NCI-H748 (cell line): ENCODE measurements around the gene TMEM214.

Experiments
- DNase-seq: peaks from one replicate; lab custom pipeline; 2025; ENCODE audit not compliant: unreplicated experiment; lab: John Stamatoyannopoulos, UW

Gene TMEM214

DNA sequence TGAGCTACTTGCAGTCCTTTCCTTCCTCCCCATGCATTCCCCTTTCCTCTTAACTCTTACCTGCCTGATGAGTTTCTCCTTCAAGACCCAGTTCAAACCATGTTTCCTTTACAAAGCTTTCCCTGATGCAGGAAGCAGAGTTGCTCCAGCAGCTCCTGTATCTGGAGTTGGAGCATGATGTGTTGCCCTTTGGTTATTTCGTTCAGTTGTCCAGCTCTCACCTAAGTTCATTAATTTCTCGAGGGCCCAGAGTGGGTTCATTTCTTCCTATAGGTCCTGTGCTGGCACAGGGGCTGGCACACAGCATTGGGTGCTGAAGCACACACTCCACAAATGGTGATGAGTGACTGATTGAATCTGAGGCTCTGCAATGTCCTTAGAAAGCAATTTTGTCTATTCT is 23.0 kb upstream of the TMEM214 start:
- DNase-seq = no peak

DNA sequence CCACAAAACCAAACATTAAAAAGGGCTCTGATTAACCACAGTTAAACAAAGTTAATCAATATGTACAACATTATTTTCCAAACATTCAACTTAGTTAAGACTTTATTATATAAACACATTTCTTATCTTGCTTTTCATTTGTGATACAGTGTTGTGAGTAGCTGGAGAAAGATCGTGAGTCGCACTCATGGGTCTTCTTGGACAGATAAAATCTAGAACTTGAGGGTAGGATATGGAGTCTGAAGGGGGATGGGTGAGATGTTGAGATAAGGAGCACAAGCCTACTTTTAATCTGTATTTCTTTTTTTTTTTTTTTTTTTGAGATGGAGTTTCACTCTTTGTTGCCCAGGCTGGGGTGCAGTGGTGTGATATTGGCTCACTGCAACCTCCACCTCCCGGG is 22.6 kb upstream of the TMEM214 start:
- DNase-seq = no peak

DNA sequence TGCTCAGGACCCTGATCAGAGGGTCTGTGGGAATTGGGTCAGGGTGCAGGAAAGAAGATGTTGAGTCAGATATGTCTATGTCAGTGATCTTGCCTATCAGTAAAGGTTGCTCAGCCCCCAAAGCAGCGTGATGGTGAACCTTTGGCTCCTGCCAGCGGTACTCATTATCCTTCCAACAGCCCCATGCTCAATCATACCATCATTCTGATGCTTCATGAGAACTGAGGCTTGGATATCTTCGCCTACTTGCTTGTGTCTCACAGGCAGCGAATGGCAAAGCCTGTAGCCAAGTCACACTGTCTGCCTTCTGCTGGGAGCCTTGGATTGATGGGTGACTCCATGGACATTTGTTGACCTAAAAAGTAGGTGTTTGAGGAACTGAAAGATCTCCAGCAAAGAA is 19.0 kb upstream of the TMEM214 start:
- DNase-seq = no peak

DNA sequence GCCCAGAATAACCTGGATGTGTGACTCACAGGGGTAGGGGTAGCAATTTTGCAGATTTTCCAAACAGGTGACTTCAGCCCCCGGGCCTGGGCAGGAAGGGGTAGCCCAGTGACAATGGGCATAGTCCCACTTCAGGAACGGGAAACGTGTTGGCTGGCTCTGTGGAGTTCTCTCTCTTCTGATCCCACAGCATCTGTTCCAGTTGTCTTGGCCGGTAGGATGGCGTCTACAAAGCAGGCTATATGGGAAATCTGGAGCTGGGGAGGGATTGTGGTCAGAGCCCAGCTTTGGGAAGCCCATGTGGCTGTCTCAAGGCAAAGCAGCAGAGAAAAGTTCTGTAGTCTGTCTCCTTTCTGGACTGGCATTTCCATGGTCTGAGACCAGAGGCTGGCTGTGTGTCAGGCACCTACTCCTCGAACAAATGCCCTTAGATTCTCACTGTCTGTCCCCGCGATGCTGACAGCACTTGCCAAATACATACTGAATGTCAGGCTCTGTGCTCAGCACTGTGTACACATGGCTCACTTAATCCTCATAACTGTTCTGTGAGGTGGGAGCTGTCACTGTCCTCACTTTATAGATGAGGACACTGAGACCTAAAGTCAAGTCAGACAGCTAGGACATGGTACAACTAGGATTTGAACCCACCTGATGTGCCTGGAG is 17.9 kb upstream of the TMEM214 start:
- DNase-seq = no peak

DNA sequence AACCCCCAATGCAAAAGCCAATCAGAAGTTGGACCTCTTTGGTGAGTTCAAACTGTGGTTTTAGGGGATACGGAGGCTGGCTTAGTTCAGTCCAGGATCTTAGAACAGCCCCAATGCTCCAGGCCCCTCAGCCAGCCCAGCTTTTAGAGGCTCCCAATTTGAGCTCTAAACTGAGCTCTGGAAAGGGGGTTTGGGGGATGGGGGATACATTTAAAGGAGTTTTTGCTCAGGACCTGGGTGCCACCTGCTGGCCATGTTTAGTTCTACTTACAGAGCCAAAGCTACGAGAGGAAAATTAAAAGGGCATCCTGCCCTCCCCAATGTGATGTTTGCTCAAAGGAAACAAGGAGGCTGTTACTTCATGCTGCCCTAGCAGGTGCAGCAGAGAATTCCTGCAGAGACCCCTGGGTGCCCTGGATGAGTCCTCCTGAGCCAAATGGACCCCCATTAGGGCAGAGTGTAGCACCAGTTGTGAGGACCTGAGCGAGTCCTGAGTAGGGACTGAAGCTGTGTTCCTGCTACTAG is 15.9 kb upstream of the TMEM214 start:
- DNase-seq = peak; percentile 66

DNA sequence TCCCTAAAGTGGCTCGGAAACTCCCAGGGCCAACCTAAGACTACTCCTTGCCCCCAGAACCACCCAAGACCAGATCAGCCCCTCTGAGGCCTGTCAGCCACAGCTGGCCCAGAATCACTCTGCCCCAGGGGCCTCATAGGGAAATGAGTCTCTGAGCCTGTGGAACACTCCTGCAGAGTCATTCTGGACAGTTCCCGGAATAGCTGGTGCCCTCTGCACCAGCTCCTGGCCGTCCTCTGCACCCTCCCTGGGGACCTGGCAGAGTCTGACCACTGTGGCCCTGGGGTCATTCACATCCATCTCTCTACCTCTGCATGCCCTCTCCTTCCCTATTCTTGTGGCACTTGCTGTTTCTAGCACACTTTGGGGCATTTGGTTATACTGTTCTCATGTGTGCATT is 14.6 kb upstream of the TMEM214 start:
- DNase-seq = no peak

DNA sequence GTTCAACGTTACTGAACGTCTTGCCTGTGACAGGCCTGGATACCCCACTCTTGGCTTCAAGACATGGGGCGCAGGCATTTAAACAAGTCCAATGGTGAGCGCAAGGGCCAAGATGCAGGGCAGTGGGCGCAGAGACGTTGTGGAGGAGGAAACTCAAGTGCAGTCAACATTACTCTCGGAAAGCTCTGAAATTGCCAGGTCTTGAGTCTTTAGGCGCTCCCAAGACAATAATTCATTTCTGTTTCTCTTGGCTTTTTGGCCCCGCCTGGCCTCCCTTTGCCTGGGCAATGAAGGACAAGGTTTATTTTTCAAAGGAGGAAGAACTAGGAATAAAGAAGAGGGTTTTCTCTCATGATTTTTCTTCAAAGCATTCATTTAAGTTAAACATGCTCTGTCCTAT is 13.3 kb upstream of the TMEM214 start:
- DNase-seq = no peak

DNA sequence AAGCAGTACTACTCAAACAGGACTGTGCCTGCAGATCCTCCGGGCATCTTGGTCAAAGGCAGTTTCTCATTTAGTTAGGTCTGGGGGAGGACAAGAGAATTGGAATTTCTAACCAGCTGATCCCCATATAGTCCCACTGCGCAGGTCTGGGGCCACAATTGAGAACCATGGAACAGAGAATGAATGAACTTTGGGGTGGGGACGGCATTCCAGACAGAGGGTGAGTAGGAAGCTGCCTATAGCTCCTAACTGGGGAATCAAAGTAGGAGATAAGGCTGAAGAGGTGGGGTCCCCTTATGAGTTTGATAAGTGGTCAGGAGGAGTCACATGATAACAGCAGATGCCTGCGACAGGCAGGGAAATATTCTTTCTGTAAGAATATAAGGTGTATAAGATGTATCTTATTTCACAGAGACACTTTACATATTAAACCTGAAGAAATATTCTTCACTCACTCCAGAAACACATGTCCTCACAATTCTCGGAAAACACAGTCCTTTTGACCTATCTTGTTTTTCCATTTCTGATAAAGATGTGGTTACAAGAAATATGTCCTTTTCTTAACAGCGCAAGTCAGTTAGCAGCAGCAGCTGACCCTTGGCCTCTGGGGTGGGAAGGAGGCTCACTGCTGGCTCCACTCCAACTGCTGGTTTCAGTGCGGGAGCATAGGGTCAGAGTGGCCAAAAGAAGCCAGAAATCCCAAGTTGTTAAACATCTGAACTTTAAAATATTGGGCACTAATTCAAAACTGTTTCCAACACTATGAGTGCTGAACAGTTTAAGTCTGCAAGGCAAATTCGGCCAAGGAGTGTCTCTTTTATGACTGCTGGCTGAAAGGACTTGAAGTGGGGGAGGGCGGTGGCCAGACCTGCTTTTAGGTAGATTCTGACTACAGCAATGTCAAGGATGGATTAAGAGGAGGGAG is 12.6 kb upstream of the TMEM214 start:
- DNase-seq = no peak

DNA sequence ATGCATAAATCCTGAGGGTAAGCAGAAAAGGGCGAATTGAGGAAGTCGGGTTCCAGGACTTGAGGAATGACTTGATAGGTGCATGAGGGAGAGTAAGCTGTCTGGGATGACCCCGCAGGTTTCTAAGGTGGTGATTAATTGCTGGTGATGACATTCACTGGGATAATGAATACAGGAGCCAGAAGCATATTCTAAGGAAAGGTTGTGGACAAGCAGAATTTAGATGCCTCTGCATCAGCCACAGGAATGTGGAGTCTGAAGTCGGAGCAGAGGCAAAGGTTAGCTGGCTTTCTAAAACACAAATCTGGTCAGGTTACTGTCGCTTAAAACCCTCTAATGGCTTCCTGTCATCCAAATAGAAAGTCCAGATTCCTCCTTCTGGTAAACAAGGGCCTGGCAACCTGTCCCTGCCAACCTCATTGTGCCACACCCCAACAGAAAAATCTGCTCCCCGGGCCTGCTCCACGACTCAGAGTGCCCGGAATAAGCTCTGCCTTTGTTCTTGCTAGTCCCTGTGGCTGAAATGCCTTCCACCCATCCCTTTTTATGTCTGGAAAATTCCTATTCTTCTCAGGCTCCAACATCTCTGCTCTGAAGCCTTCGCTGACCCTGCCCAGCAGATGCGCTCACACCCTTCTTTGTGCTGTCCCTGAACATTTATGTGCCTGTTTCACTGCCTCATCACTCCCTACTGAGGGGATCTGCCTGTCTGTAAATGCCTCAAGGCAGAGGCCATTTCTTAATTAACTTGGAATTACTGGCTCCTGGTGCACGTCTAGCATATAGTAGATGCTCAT is 11.3 kb upstream of the TMEM214 start:
- no peak for DNase-seq

DNA sequence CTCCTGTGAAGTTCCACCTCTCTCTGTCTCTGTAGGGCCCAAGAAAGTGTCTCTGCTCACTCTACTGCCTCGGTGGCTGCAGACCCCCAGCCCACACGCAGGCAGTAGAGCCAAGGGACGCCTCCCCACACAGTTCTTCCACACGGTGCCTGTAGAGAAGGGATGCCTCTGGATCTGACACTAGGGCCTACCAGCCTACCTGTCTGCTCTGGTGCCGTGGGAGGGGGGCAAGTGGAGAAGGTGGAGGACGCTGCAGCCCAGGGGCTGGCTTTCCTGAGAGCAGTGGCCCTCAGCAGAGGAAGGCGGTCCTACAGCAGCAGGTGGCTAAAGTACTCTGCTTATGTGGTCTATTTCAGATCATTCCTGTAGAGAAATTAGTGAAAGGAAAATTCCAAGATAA is 9.0 kb upstream of the TMEM214 start:
- no peak for DNase-seq

DNA sequence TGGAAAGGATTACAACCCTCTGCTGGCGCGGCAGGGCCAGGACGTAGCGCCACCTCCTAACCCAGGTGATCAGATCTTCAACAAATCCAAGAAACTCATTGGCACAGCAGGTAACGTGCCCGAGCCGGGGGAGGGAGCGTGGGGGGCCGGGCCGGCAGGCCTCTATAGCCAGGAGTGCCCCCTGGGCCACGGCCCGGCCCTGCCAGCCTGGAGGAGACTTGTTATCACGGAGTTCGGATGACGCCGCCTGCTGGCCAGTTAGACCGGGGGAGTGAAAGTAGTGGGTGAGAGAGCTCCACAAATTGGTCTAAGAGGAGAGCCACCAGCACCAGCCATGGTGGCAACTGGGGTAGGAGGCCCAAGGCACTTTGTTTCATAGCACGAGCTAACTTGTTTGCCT is 8.6 kb upstream of the TMEM214 start:
- DNase-seq = no peak

DNA sequence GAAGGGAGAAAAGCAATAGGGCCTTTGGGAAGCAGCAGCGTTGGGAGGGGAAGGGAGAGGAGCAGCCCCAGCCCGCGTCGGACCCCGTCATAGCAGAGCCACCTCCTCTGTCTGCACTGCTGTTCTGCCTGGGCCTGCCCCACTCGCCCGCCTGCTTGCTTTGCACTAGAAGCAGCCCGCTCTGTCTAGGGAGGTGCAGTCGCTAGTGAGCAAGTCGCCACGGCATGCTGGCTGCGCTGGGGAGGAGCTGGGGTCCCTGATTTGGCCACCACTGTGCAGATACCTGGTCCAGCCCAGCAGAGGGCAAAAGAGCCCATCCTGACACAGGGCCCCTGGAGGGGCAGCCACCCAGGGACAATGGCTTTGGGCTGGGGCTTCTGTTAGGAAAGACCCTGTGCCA is 8.0 kb upstream of the TMEM214 start:
- no peak for DNase-seq

DNA sequence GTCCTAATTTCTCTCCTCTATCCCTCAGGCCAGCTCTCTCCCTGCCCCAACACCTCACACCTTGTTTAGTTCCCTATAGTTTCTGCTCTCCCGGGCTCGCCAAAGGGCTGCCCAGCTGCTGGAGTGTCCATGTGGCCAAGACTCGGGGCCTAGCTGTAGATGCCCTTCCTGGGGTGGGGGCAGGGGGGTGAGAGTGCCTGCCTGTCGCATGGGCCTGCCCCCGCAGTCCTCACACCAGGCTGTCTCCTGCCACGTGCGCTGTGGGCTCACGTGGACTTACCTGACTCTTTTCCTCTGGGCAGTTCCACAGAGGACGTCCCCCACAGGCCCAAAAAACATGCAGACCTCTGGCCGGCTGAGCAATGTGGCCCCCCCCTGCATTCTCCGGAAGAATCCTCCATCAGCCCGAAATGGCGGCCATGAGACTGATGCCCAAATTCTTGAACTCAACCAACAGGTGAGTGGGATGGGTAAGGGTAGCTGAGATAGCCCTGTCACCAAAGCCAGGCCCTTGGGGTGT is 7.4 kb upstream of the TMEM214 start:
- DNase-seq = no peak

DNA sequence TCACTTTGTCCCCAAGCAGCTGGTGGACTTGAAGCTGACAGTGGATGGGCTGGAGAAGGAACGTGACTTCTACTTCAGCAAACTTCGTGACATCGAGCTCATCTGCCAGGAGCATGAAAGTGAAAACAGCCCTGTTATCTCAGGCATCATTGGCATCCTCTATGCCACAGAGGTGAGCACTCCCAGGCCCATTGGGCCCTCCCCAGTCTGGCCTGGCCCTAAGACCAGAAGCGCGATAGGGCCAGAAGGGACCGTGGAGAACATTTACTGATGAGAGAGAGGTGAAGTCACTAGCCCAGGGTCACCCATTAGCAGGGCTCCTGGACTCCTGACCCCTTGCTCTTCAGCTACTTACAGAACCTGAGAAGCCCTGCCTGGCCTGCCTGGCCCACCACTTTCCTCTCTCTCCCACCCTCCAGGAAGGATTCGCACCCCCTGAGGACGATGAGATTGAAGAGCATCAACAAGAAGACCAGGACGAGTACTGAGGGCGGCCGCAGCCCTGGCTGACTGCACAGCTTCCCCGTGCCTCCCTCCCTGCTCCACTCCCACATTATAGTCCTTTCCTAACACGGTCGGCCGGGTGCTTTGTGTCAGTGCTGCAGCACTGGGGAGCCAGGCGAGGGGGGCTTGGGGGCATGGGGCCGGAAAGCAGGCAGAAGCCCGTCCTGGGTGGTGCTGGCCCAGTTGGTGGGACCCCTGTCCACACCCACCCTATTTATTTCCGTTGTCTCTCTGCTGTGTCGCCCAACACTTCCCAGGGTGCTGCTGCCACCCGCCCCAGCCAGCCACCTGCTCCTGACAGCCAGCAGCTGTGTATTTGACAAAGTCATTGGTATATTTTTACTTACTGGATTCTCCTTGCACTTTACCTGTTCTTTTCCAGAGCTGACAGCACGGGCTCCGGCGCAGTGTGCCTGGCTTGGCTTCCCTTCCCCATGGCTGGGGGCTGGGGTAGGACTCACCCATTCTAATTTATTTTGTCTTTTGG is 6.6 kb upstream of the TMEM214 start:
- DNase-seq = no peak

DNA sequence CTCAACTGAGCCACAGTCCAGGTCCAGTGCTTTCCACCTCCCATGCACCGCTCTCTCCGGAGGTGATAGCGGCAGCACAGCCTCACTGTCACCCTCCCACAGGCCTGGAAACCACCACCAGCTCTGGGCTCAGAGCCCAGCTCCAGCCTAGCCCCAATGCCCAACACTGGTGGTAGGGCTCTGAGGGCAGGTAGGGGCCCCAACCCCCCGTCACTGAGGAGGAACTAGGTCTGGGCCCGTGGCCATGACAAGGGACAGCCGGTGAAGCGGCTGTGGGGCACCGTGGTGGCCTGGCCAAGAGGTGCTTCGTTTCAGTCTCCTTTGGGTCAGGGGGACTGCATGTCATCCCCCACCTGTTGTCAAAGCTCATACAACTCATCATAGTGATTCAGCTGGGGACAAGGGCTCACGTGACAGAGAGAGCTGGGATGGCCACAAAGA is 5.5 kb upstream of the TMEM214 start:
- no peak for DNase-seq

DNA sequence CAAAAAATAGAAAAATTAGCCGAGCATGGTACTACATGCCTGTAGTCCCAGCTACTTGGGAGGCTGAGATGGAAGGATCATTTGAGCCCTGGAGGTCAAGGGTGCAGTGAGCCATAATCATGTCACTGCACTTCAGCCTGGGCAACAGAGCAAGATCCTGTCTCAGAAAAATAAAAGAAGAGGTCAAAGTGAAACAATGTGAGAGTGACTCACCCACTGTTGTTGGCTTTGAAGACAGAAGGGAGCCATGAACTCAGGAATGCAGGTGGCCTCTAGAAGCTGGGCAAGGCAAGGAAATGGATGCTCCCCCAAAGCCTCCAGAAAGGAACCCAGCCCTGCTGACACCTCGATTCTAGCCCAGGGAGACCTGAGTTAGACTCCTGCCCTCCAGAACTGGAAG is 3.7 kb upstream of the TMEM214 start:
- no peak for DNase-seq

DNA sequence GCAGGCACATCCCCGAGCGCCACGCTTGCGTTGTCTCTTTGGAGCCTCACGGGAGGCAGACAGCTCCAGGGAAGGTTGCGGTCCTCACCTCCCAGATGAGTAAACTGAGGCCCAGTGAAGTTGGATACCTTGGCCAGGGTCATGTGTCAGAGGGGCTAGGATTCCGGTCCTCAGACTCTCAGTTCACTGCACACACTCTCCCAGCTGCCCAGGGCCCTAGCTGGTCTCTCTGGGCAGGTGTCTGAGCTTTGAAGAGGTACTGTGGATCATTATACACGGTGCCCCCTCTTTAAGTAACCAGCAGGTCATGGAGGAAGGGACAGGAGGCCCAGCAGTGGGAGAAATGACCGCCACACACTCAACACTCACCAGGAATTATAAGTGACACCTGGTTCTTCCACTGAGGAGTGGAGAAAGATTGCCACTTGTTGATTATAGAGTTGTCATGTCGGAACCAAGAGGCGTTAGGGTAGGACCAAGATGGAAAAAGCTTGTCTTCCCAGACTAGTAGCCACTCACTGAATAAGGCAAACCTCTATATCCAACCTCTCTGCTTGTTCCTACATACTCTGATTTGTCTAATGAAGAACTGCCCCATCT is 588 bp downstream of the TMEM214 start:
- DNase-seq = no peak

DNA sequence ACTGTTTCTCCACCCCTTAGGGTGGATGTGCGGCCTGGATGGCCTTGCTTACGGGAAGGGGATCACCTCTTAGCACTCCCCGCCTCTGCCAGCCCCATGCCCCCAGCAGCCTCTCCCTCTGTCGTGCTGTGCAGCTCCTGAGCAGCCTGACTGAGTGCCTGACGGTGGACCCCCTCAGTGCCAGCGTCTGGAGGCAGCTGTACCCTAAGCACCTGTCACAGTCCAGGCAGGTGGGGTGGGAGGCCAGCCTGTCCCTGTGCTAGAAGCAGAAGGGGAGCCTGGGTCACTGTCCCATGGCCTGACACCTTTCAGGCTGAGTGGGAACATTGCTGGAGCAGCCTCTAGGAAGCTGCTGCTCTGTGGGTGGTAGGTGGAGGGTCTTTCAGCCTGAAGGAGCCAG is 5.2 kb downstream of the TMEM214 start:
- no peak for DNase-seq

DNA sequence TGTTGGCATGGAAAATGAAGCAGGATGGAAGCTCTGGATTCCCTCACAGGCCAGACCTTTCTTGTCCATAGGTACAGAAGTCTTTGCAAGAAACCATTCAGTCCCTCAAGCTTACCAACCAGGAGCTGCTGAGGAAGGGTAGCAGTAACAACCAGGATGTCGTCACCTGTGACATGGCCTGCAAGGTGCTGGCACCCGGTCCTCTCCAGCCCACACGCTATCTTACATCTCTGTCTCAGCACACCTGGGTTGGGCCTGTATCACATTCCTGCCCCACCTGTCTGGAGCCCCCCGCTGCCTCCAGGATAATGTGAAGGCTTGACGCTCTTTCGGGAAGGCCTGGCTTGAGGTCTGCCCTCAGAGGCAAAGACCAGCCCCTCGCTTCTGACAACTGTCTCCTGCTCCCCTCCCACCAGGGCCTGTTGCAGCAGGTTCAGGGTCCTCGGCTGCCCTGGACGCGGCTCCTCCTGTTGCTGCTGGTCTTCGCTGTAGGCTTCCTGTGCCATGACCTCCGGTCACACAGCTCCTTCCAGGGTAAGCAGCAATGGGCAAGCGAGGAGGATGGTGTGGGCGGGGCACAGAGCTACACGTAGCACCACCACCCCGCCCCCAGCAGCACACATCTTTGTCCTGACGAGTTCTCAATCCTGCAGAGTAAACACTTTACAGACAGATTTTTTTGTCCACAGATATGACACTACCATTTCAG is 6.0 kb downstream of the TMEM214 start:
- DNase-seq = no peak
